ENCODE measurements around the gene NUDT3. TPM values are rescaled to one million over a fixed set of nuclear protein-coding genes. Genes with fewer than 3 reads are reported as not detected.

NUDT3 gene
- total and polyA plus RNA-seq, 2 experiments from 2014 or later, result 8.1 to 11.5 TPM

GRCh38 chr6:34362909-34363680, 29.4 kb downstream of the NUDT3 start:
- Histone ChIP-seq H3K36me3 (ENCODE audit: low read depth) (no peaks in the 10 kb centered on the region), H4K20me1 (ENCODE audit: insufficient read depth) (peaks cover 36% of the 10 kb centered on the region), H3K27ac (no peak overlapping the region), H3K4me2 (ENCODE audit: unreplicated experiment) (no peak overlapping the region), H3K9ac (no peak overlapping the region), H2AFZ (no peak overlapping the region), H3F3A (ENCODE audit: insufficient read depth) (peaks cover 7% of the 10 kb centered on the region; the same call in 1 of the 2 replicates), H3K27me3 (replicated peaks; ENCODE audit: insufficient read depth) (no peaks in the 10 kb centered on the region), H3K4me3 (no peak overlapping the region), H3K79me2 (ENCODE audit: insufficient read depth) (peaks cover 92% of the 10 kb centered on the region), H3K9me3 (ENCODE audit: low read depth) (no peaks in the 10 kb centered on the region), H3K4me1 (ENCODE audit: insufficient read depth) (peaks cover 30% of the 10 kb centered on the region), H3K9me2 (ENCODE audit: insufficient read depth) (no peaks in the 10 kb centered on the region)
- no peak for TF ChIP-seq EZH2phosphoT487 (IDR thresholded peaks at IDR 0.05; ENCODE audit: insufficient read depth, low read depth)
- DNase-seq, result no peak
- WGBS, 2 experiments (ENCODE audit: low coverage in 1 of 2, low lambda C conversion rate in 2 of 2, missing lambda C conversion rate in 2 of 2), result 87 to 91% methylated on average over 7 of the region's 7 CpGs
- in situ Hi-C loops (cut with MboI), result no loop called here

- H3K4me1 ChIP-seq (ENCODE audit: insufficient read depth), result peaks cover 32% of the 10 kb centered on the region
- peaks cover 36% of the 10 kb centered on the region for H4K20me1 ChIP-seq (ENCODE audit: insufficient read depth)
- H3K27me3 ChIP-seq (replicated peaks; ENCODE audit: insufficient read depth), result no peaks in the 10 kb centered on the region
- peaks cover 92% of the 10 kb centered on the region for H3K79me2 ChIP-seq (ENCODE audit: insufficient read depth)
- no peak overlapping the region for H3K4me3 ChIP-seq
- H3K9ac ChIP-seq, result no peak overlapping the region
- TF ChIP-seq EZH2 (IDR thresholded peaks at IDR 0.05; ENCODE audit: insufficient read depth, poor library complexity, severe bottlenecking), result no peak
- H3K9me3 ChIP-seq (ENCODE audit: low read depth), result no peaks in the 10 kb centered on the region
- H3K36me3 ChIP-seq (ENCODE audit: low read depth), result no peaks in the 10 kb centered on the region
- DNase-seq, result no peak
- H3F3A ChIP-seq (ENCODE audit: insufficient read depth), result peaks cover 7% of the 10 kb centered on the region; the same call in 1 of the 2 replicates
- in situ Hi-C loops (cut with MboI), result no loop called here
- H2AFZ ChIP-seq, result no peak overlapping the region
- 100% methylated on average over 1 of the region's 1 CpG for WGBS, 2 experiments (ENCODE audit: low coverage in 1 of 2, low lambda C conversion rate in 2 of 2, missing lambda C conversion rate in 2 of 2)
- no peak overlapping the region for H3K27ac ChIP-seq
- no peak overlapping the region for H3K4me2 ChIP-seq (ENCODE audit: unreplicated experiment)
- H3K9me2 ChIP-seq (ENCODE audit: insufficient read depth), result no peaks in the 10 kb centered on the region
Measured at GRCh38 chr6:34362176-34362575, 30.3 kb downstream of the NUDT3 start.

- no peaks in the 10 kb centered on the region for H3K36me3 ChIP-seq (ENCODE audit: low read depth)
- H3K9me2 ChIP-seq (ENCODE audit: insufficient read depth), result no peaks in the 10 kb centered on the region
- in situ Hi-C loops (cut with MboI), result no loop called here
- H3K4me2 ChIP-seq (ENCODE audit: unreplicated experiment), result no peak overlapping the region
- no peak overlapping the region for H3K4me3 ChIP-seq
- no peaks in the 10 kb centered on the region for H3K9me3 ChIP-seq (ENCODE audit: low read depth)
- 80 to 82% methylated on average over 2 of the region's 2 CpGs for WGBS, 2 experiments (ENCODE audit: low coverage in 1 of 2, low lambda C conversion rate in 2 of 2, missing lambda C conversion rate in 2 of 2)
- H3K27ac ChIP-seq, result peak overlapping the region; percentile 8; the same call in 1 of the 2 replicates
- peak; percentile 83 for DNase-seq
- no peak overlapping the region for H3K9ac ChIP-seq
- H3F3A ChIP-seq (ENCODE audit: insufficient read depth), result peaks cover 7% of the 10 kb centered on the region; the same call in 1 of the 2 replicates
- TF ChIP-seq EZH2phosphoT487 (IDR thresholded peaks at IDR 0.05; ENCODE audit: insufficient read depth, low read depth), result no peak
- no peak for TF ChIP-seq EZH2 (IDR thresholded peaks at IDR 0.05; ENCODE audit: insufficient read depth, poor library complexity, severe bottlenecking)
- H2AFZ ChIP-seq, result no peak overlapping the region
- H4K20me1 ChIP-seq (ENCODE audit: insufficient read depth), result peaks cover 36% of the 10 kb centered on the region
- H3K27me3 ChIP-seq (replicated peaks; ENCODE audit: insufficient read depth), result no peaks in the 10 kb centered on the region
- peaks cover 98% of the 10 kb centered on the region for H3K79me2 ChIP-seq (ENCODE audit: insufficient read depth)
- H3K4me1 ChIP-seq (ENCODE audit: insufficient read depth), result peaks cover 32% of the 10 kb centered on the region
Measured at GRCh38 chr6:34360556-34360955, 31.9 kb downstream of the NUDT3 start.

- H3K36me3 ChIP-seq (ENCODE audit: low read depth), result no peaks in the 10 kb centered on the region
- H3F3A ChIP-seq (ENCODE audit: insufficient read depth), result peaks cover 7% of the 10 kb centered on the region; the same call in 1 of the 2 replicates
- WGBS, 2 experiments (ENCODE audit: low coverage in 1 of 2, low lambda C conversion rate in 2 of 2, missing lambda C conversion rate in 2 of 2), result 79 to 86% methylated on average over 2 of the region's 2 CpGs
- H3K27me3 ChIP-seq (replicated peaks; ENCODE audit: insufficient read depth), result no peaks in the 10 kb centered on the region
- no peak overlapping the region for H3K4me3 ChIP-seq
- H2AFZ ChIP-seq, result no peak overlapping the region
- H3K4me1 ChIP-seq (ENCODE audit: insufficient read depth), result peaks cover 32% of the 10 kb centered on the region
- H3K27ac ChIP-seq, result peak overlapping the region; percentile 8; the same call in 1 of the 2 replicates
- in situ Hi-C loops (cut with MboI), result no loop called here
- H3K9me3 ChIP-seq (ENCODE audit: low read depth), result no peaks in the 10 kb centered on the region
- TF ChIP-seq EZH2 (IDR thresholded peaks at IDR 0.05; ENCODE audit: insufficient read depth, poor library complexity, severe bottlenecking), result no peak
- TF ChIP-seq EZH2phosphoT487 (IDR thresholded peaks at IDR 0.05; ENCODE audit: insufficient read depth, low read depth), result no peak
- H3K9ac ChIP-seq, result peak overlapping the region; percentile 23; the same call in 1 of the 2 replicates
- peaks cover 97% of the 10 kb centered on the region for H3K79me2 ChIP-seq (ENCODE audit: insufficient read depth)
- DNase-seq, result peak; percentile 43
- H3K4me2 ChIP-seq (ENCODE audit: unreplicated experiment), result peak overlapping the region; percentile 38
- peaks cover 36% of the 10 kb centered on the region for H4K20me1 ChIP-seq (ENCODE audit: insufficient read depth)
- H3K9me2 ChIP-seq (ENCODE audit: insufficient read depth), result no peaks in the 10 kb centered on the region
Measured at GRCh38 chr6:34359418-34360158, 32.9 kb downstream of the NUDT3 start.
